HepG2 (cell line): ENCODE data around the gene ADCY9. TPM values are rescaled to one million over a fixed set of nuclear protein-coding genes. Genes with fewer than 3 reads are reported as not detected.

Source experiments
- HDAC6 ChIP-seq: fragments of 200-600 bp; sonication (generic); IDR thresholded peaks from 2 replicates; pipeline ENCODE4 v1.7.0; 2017; ENCODE audit warnings: mild to moderate bottlenecking, antibody characterized with exemption, low read length, low read depth
- MAFF ChIP-seq: IDR thresholded peaks from 2 replicates; pipeline ENCODE4 v1.6.1; 2011; ENCODE audit warnings: low read depth, low read length, improper control_type of control experiment
- MZF1 ChIP-seq: sonication (generic); formaldehyde crosslinking; IDR thresholded peaks from 2 replicates; pipeline ENCODE4 v1.8.1; 2023; ENCODE audit warnings: mild to moderate bottlenecking, missing genetic modification reagents, borderline replicate concordance
- RFX3 ChIP-seq: IDR thresholded peaks from 2 replicates; pipeline ENCODE4 v1.6.1; 2016; ENCODE audit warnings: missing biosample characterization, missing genetic modification reagents
- SMARCC2 ChIP-seq: fragments of 450-650 bp; IDR thresholded peaks from 2 replicates; pipeline ENCODE4 v1.6.1; 2017; ENCODE audit warnings: antibody characterized with exemption, mild to moderate bottlenecking
- SRSF4 ChIP-seq: fragments of 200-400 bp; formaldehyde crosslinking; IDR thresholded peaks from one replicate; pipeline ENCODE4 v1.6.1; 2018; ENCODE audit warnings: mild to moderate bottlenecking, low read depth, low read length, moderate library complexity; ENCODE audit not compliant: poor library complexity, severe bottlenecking
- THAP11 ChIP-seq: IDR thresholded peaks from 2 replicates; pipeline ENCODE4 v1.6.1; 2016; ENCODE audit warnings: missing biosample characterization, missing genetic modification reagents
- ZFP90 ChIP-seq: sonication (generic); formaldehyde crosslinking; IDR thresholded peaks from 2 replicates; pipeline ENCODE4 v1.8.0; 2022; ENCODE audit warnings: missing genetic modification reagents, mild to moderate bottlenecking, inconsistent platforms, borderline replicate concordance
- ZMAT3 ChIP-seq: sonication (generic); formaldehyde crosslinking; conservative IDR thresholded peaks from 2 replicates; pipeline ENCODE4 v1.7.0; 2021; ENCODE audit warnings: missing genetic modification reagents
- ZMYM2 ChIP-seq: sonication (generic); formaldehyde crosslinking; IDR thresholded peaks from 2 replicates; pipeline ENCODE4 v1.8.0; 2022; ENCODE audit warnings: mild to moderate bottlenecking, missing genetic modification reagents
- polyA plus RNA-seq, 8 experiments: library from polyadenylated mRNA; depleted of rRNA in 3 of 8; stranded (reverse) in 7 of 8; unstranded in 1 of 8; fragments of >200 nt; fragmentation: Illumina TruSeq in 4 of 8; extraction: Trizol in 4 of 8; gene quantifications; 2 replicates each; pipeline versions ENCODE4 v1.2.1 to v1.2.3, GENCODE V29; 2011 to 2016; ENCODE audit warnings: low read depth in 4 of 8, missing spikeins in 1 of 8, mixed read lengths in 1 of 8; ENCODE audit not compliant: insufficient read depth in 1 of 8
- total RNA-seq, 5 experiments: library from RNA; depleted of rRNA; stranded (reverse); fragments of >200 nt; fragmentation: Illumina TruSeq; extraction: Trizol; gene quantifications; 2 replicates each; pipeline ENCODE4 v1.2.3, GENCODE V29; 2016; ENCODE audit warnings: low read depth in 1 of 5
- TF ChIP-seq, protein P1 (sequence below): sonication (generic); formaldehyde crosslinking; IDR thresholded peaks from 2 replicates; pipeline ENCODE4 v1.9.0; 2021; ENCODE audit warnings: missing genetic modification reagents, borderline replicate concordance
- TF ChIP-seq, protein P2 (sequence below): sonication (generic); formaldehyde crosslinking; IDR thresholded peaks from 2 replicates; pipeline ENCODE4 v1.4.0; 2020; ENCODE audit warnings: missing genetic modification reagents, mild to moderate bottlenecking, borderline replicate concordance
- TF ChIP-seq, protein P3 (sequence below): sonication (generic); formaldehyde crosslinking; IDR thresholded peaks from 2 replicates; pipeline ENCODE4 v1.9.0; 2021; ENCODE audit warnings: mild to moderate bottlenecking, missing genetic modification reagents
- TF ChIP-seq, protein P4 (sequence below): sonication (generic); formaldehyde crosslinking; conservative IDR thresholded peaks from 2 replicates; pipeline ENCODE4 v1.5.0; 2020; ENCODE audit warnings: missing genetic modification reagents
- TF ChIP-seq, protein P5 (sequence below): sonication (generic); formaldehyde crosslinking; IDR thresholded peaks from 2 replicates; pipeline ENCODE4 v1.4.0; 2020; ENCODE audit warnings: missing genetic modification reagents, borderline replicate concordance

The ADCY9 gene
- total and polyA plus RNA-seq, 2 of the 13 experiments (the other 11 are each of a cell fraction or from before 2014, with no cell fraction given): 11.2 to 13.9 TPM

DNA sequence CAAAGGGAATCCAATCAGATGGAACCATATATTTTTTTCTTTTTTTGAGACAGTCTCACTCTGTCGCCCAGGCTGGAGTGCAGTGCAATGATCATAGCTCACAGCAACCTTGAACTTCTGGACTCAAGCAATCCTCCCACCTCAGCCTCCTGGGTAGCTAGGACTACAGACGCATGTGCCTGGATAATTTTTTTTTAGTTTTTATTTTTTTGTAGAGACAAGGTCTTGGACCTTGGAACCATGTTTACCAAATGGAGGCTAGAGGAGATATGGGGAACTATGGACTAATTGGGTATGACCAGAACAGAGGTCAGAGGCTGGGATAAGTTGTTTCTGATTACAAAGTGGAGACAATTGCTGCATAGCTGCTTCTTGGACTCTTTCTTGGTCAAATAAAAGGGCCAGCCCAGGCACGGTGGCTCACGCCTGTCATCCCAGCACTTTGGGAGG is 41.2 kb upstream of the ADCY9 start (continued):
- TF ChIP-seq MAFF: no peak
- peak; percentile 93 for TF ChIP-seq ZMYM2
- TF ChIP-seq, protein P1, sequence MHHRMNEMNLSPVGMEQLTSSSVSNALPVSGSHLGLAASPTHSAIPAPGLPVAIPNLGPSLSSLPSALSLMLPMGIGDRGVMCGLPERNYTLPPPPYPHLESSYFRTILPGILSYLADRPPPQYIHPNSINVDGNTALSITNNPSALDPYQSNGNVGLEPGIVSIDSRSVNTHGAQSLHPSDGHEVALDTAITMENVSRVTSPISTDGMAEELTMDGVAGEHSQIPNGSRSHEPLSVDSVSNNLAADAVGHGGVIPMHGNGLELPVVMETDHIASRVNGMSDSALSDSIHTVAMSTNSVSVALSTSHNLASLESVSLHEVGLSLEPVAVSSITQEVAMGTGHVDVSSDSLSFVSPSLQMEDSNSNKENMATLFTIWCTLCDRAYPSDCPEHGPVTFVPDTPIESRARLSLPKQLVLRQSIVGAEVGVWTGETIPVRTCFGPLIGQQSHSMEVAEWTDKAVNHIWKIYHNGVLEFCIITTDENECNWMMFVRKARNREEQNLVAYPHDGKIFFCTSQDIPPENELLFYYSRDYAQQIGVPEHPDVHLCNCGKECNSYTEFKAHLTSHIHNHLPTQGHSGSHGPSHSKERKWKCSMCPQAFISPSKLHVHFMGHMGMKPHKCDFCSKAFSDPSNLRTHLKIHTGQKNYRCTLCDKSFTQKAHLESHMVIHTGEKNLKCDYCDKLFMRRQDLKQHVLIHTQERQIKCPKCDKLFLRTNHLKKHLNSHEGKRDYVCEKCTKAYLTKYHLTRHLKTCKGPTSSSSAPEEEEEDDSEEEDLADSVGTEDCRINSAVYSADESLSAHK (CRISPR knock-in tag): no peak
- TF ChIP-seq ZFP90 (CRISPR knock-in tag): no peak
- TF ChIP-seq ZMAT3 (CRISPR knock-in tag): 0 out of 2 replicates have a peak, but pooled peaks have one; percentile 41
- TF ChIP-seq RFX3 (CRISPR knock-in tag): no peak
- TF ChIP-seq, protein P2, sequence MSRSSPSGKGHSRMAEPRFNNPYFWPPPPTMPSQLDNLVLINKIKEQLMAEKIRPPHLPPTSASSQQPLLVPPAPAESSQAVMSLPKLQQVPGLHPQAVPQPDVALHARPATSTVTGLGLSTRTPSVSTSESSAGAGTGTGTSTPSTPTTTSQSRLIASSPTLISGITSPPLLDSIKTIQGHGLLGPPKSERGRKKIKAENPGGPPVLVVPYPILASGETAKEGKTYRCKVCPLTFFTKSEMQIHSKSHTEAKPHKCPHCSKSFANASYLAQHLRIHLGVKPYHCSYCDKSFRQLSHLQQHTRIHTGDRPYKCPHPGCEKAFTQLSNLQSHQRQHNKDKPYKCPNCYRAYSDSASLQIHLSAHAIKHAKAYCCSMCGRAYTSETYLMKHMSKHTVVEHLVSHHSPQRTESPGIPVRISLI: peak; percentile 92
- TF ChIP-seq, protein P3, sequence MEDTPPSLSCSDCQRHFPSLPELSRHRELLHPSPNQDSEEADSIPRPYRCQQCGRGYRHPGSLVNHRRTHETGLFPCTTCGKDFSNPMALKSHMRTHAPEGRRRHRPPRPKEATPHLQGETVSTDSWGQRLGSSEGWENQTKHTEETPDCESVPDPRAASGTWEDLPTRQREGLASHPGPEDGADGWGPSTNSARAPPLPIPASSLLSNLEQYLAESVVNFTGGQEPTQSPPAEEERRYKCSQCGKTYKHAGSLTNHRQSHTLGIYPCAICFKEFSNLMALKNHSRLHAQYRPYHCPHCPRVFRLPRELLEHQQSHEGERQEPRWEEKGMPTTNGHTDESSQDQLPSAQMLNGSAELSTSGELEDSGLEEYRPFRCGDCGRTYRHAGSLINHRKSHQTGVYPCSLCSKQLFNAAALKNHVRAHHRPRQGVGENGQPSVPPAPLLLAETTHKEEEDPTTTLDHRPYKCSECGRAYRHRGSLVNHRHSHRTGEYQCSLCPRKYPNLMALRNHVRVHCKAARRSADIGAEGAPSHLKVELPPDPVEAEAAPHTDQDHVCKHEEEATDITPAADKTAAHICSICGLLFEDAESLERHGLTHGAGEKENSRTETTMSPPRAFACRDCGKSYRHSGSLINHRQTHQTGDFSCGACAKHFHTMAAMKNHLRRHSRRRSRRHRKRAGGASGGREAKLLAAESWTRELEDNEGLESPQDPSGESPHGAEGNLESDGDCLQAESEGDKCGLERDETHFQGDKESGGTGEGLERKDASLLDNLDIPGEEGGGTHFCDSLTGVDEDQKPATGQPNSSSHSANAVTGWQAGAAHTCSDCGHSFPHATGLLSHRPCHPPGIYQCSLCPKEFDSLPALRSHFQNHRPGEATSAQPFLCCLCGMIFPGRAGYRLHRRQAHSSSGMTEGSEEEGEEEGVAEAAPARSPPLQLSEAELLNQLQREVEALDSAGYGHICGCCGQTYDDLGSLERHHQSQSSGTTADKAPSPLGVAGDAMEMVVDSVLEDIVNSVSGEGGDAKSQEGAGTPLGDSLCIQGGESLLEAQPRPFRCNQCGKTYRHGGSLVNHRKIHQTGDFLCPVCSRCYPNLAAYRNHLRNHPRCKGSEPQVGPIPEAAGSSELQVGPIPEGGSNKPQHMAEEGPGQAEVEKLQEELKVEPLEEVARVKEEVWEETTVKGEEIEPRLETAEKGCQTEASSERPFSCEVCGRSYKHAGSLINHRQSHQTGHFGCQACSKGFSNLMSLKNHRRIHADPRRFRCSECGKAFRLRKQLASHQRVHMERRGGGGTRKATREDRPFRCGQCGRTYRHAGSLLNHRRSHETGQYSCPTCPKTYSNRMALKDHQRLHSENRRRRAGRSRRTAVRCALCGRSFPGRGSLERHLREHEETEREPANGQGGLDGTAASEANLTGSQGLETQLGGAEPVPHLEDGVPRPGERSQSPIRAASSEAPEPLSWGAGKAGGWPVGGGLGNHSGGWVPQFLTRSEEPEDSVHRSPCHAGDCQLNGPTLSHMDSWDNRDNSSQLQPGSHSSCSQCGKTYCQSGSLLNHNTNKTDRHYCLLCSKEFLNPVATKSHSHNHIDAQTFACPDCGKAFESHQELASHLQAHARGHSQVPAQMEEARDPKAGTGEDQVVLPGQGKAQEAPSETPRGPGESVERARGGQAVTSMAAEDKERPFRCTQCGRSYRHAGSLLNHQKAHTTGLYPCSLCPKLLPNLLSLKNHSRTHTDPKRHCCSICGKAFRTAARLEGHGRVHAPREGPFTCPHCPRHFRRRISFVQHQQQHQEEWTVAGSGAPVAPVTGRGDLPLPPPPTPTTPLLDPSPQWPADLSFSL (CRISPR knock-in tag): no peak
- TF ChIP-seq, protein P4, sequence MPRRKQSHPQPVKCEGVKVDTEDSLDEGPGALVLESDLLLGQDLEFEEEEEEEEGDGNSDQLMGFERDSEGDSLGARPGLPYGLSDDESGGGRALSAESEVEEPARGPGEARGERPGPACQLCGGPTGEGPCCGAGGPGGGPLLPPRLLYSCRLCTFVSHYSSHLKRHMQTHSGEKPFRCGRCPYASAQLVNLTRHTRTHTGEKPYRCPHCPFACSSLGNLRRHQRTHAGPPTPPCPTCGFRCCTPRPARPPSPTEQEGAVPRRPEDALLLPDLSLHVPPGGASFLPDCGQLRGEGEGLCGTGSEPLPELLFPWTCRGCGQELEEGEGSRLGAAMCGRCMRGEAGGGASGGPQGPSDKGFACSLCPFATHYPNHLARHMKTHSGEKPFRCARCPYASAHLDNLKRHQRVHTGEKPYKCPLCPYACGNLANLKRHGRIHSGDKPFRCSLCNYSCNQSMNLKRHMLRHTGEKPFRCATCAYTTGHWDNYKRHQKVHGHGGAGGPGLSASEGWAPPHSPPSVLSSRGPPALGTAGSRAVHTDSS (CRISPR knock-in tag): no peak
- TF ChIP-seq SRSF4: no peak
- no peak for TF ChIP-seq MZF1 (CRISPR knock-in tag)
- 0 out of 2 replicates have a peak, but pooled peaks have one; percentile 15 for TF ChIP-seq THAP11 (CRISPR knock-in tag)
- TF ChIP-seq HDAC6: no peak
- TF ChIP-seq, protein P5, sequence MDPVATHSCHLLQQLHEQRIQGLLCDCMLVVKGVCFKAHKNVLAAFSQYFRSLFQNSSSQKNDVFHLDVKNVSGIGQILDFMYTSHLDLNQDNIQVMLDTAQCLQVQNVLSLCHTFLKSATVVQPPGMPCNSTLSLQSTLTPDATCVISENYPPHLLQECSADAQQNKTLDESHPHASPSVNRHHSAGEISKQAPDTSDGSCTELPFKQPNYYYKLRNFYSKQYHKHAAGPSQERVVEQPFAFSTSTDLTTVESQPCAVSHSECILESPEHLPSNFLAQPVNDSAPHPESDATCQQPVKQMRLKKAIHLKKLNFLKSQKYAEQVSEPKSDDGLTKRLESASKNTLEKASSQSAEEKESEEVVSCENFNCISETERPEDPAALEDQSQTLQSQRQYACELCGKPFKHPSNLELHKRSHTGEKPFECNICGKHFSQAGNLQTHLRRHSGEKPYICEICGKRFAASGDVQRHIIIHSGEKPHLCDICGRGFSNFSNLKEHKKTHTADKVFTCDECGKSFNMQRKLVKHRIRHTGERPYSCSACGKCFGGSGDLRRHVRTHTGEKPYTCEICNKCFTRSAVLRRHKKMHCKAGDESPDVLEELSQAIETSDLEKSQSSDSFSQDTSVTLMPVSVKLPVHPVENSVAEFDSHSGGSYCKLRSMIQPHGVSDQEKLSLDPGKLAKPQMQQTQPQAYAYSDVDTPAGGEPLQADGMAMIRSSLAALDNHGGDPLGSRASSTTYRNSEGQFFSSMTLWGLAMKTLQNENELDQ (CRISPR knock-in tag): no peak
- TF ChIP-seq SMARCC2: no peak
